HTERT RPE-1 (cell line): Measurements from ENCODE around the gene ZNF512B.

Experiments
- in situ Hi-C: fragments of 300-500 bp; cut with MboI; formaldehyde crosslinking; loops from 4 replicates; pipeline ENCODE4 v1.14.3; 2020; ENCODE audit warnings: low sequenced_read_pairs

ZNF512B gene

DNA sequence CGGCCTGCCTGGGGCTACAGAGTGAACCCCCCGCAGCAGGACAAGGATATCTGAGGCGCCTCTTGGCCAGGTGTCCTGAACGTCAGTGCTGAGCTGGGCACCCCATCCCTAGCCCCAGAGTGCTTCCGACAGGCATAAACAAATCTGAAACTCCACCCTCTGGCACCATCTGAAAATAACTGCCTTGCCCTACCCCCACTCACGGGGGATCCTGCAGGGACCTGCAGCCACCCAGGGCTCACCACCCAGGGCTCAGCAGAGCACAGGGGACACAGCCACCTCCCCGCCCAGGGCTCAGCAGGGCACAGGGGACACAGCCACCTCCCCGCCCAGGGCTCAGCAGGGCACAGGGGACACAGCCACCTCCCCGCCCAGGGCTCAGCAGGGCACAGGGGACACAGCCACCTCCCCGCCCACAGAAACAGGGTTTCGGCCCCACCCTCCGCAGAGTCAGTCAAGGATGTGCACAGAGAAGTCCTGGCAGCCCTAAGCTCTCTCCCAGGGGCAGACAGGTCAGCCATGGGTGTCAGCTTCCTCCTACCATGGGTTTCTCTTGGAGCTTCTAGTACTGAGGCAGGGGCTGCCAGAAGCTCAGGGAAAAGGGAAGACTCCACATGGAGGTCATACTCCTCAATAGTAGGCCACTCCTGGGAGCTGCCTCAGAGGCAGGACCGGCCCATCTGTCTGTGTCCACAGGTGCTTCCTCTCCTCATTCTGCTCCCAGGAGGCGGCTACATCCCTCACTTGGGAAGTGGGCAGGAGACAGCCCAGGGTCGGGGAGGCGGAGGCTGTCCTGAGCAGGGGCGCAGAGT lies 18.1 kb downstream of the ZNF512B start:
- in situ Hi-C loops = no loop called here

DNA sequence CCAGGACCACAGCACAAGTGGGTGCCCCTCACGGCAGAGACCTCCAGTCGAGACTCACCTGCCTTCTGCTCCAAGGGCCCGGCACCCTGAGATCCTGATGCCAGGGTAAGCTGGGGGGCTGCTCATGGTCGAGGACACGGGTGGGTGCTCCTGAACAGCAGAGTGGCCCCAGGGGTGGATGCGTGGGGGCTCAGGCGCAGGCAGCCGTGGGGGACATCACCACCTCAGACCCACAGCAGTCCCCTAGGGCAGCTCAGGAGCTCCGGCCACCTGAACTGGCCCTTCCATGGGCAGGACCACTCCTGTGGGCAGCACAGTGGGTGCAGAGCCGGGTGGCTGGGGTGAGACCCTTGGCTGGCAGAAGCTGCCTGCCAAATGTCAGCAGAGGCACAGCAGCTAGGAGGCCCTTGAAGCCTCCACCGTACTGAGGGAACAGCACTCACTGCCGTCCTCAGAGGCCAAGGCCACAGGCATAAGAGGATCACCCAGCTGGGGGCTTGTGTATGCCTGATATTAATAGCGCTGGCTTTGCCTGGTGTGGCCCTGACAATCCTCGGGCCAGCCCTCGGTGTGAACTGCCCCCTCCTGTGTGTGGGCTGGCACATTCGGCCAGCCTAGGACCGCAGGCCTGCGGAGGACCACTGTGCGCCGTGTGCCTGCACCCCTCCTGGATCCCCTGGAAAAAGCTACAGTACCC lies 18.9 kb downstream of the ZNF512B start:
- in situ Hi-C loops = no loop called here

DNA sequence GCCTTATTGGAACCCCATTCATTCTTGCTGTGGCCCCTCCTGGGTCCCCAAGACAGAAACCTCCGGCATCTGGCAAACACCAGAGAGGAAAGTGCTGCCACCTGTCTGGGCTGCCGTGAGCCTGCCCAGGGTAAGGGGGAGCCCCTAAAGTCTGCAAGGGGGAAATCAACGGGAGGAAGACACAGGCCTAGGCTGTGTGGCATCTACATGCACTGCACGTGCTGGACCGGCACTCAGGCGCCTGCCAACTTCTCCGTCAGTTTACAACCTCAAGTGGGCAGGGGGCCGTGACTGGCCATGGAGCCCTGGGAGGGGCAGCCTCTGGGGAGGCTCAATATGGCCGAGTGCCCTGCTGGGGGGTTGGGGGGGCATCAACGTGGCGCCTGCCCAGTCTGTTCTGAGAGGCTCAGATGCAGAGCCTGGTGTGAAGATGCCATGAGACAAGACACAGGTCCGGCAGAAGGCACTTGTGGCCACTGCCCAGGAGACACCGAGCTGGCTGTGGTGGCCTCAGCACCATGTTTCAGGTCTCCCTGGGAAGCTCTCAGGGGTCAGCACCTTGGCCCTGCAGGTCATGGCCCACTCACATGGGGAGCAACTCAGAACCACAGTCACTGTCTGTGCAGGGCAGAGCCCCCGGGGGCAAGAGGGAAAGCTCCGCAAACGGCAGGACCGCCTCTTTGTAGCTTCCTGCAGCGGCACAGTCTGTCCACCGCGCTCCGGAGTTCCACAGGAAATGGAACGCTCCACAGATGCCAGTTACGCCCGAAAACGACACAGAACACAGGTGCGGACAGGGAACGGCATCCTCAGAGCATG lies 21.9 kb downstream of the ZNF512B start:
- in situ Hi-C loops = no loop called here

GRCh38 chr20:63946986-63947637 lies 22.6 kb downstream of the ZNF512B start:
- in situ Hi-C loops = no loop called here

GRCh38 chr20:63945921-63946920 lies 23.5 kb downstream of the ZNF512B start:
- in situ Hi-C loops = no loop called here

GRCh38 chr20:63945031-63945658 lies 24.6 kb downstream of the ZNF512B start:
- in situ Hi-C loops = no loop called here

DNA sequence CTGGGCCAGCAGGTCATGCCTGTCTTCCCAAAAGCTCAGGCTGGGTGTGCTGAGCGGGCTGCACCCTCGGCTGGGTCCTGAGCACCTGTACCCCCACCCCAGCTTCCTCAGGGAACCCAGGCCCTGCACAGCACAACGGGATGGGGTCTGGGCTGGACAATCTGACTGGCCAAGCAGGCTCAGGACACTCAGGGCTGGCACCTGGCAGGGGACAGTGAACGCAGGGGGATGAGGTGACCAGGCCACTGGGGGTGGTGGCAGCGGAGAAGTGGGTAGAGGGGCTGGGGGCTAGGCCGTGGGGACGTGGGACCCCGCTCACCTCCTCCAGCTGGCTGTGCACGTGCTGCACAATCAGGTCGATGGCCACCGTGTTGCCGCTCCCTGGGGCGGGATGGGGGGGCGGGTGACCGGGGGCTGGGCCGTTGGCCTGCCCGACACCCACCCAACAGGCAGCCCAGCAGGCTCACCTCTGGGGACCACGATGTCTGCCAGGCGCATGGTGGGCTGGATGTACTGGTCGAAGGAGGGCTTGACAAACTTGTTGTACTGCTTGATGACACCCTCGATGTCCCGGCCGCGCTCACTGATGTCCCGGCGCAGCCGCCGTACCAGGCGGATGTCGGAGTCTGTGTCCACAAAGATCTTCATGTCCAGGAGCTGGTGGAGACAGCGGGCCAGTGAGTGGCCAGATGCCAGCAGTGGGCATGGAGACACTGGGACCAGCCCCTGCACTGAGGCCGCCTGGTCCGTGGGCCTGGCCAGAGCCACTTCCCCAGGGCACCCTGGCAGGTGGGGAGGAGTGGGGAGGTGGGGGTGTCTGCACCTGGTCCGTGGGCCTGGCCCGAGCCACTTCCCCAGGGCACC lies 25.4 kb downstream of the ZNF512B start:
- in situ Hi-C loops = no loop called here

GRCh38 chr20:63943808-63944077 lies 26.0 kb downstream of the ZNF512B start:
- in situ Hi-C loops = no loop called here

DNA sequence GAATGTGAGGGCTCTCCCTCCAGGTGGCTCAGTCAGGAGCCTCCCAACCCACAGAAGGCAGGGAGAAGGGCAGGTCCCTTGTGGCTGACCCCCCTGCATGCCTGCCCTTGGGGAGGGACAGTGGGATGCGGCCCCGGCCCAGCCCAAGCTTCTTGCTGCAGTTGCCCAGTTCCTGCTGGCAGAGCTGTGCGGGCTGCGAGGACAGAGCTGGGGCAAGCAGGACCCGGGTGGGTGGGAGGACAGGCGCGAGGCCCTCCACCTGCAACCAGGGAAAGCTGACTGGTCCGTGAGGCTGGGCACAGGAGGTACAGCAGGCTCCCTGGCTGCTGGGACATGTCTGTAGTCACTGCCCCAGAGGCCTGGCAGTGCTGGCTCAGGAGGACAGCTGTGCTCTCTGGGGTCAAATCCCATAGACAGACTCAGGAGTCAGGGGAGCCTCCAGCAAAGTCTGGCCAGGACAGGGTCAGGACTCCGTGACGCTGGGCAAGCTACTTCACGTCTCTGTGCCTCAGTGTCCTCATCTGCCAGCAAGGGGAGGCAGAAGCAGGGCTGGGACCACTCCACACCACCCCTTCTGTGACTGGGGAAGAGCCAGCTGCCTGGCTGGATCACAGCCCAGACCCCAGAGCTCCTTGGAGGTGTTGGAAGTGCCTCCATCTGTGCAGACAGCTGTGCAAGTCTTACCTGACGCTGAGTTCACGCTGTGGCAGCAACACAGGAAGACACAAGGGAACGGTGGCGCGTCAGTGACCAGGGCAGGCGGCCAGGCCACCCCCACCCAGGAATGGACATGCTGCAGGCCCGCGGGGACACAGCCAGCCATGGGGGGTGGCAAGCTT lies 26.5 kb downstream of the ZNF512B start:
- in situ Hi-C loops = no loop called here

- in situ Hi-C loops = no loop called here
Observed at GRCh38 chr20:63942250-63942951, 27.3 kb downstream of the ZNF512B start.

GRCh38 chr20:63941282-63942081 lies 28.2 kb downstream of the ZNF512B start:
- in situ Hi-C loops = no loop called here

DNA sequence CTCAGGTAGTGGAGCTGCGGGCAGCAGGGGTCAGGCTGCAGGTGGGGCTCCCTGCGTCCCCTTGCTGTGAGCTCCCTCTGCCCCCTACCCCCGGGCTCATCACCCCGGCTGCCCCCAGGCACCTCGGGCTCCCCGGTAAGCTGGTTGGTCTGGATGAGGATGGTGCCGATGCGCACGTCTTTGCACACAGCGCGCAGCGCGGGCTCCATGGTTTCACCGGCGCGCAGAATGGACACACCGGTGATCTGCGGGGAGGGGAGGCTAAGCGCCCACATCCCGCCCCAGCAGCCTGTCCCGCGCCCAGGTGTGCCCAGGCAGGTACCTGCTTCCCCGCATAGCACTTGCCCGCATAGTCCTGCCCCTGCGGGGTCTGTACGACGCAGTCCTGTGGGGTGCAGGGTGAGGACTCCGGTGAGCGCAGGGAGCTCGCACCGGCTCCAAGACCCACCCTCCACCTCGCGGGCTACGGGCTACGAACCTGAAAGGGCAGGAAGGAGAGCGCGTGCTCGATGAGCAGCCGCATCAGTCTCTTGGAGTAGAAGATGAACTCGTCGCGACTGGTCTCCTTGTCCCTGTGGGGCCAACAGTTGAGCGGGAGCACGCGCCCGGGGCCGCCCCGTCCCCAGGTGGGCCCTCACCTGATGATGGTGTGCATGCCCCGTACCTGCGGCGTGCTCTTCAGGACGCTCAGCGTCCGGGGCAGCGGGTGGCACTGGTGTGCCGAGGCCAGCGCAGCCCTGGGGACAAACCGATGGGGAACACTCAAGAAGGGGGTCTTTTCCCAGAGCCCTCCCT lies 29.1 kb downstream of the ZNF512B start:
- in situ Hi-C loops = no loop called here

DNA sequence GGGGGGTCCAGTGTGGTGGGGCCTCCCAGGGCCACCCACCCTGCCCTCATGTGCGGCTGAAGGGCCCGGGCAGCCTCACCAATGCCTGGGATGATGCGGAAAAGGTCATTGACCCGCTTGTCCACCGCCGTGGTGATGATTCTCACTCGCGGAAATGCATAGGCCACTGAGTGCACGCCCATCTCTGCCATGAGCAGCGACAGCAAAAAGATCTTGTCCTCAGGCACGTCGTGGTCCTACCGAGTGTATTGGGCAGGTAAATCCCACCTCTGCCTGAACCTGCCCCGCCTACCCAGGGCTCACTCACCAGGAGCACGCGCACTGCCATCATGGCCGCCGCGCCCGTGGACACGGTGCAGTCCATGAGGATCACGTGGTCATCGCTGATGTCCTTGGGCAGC lies 29.7 kb downstream of the ZNF512B start:
- in situ Hi-C loops = no loop called here

DNA sequence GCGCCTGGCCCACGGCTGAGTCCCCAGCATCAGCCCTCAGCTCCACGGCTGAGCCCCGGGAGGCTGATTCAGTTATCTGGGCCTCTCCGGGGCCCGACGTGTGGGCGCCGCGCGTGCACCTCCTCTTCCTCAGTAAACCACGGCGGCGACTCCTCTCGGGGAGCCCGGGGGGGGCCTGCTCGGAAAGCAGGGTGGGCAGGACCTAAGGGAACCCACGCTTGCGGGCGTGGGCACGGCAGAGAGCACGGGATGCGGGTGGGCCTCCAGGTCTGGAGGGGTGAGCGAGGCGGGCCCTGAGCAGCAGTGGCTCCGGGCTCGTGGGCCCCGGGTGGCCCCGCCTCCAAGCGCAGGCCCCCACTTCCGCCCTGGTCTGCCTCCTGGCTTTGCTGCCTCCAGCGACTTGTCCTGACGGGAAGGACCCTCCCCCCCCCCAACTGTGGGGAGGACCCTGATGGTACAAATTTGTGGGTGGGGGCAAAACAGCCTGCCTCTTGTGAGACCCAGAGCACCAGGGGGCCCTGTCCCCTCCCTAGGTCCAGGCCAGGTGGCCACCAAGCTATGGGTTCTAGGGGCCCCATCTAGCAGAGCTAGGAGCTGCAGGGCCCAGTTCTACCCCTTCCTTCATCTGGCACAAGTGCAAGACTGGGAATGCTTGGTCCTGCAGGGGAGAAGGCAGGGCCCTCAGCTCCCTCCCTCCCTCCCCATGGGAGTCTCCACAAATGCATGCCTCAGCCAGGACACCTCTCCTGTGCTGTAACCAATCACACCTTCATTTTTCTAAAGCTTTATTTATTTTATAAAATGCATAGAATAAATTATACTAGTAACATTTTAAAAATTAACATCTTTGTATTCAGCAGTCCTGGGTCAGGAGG lies 30.4 kb downstream of the ZNF512B start:
- in situ Hi-C loops = no loop called here

- in situ Hi-C loops = no loop called here
Observed at GRCh38 chr20:63937596-63937995, 32.1 kb downstream of the ZNF512B start.
